Measurements from ENCODE around the gene GALM.

Gene GALM

DNA sequence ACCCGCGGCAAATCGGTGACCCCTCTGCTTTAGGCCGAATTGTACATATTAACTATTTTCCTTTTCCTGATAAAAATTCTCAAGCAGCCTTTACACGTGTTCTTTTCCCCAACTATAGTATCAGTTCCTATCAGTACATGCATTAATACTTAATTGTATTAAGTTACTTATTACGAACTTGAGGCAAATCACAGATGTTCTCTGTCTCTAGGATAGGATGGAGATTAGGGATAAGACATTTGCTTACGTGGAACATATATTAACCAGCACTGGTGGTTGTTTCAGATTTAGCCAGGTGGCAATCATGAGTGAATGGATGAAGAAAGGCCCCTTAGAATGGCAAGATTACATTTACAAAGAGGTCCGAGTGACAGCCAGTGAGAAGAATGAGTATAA is 112.8 kb downstream of the GALM start:
- no peak for DNase-seq

DNA sequence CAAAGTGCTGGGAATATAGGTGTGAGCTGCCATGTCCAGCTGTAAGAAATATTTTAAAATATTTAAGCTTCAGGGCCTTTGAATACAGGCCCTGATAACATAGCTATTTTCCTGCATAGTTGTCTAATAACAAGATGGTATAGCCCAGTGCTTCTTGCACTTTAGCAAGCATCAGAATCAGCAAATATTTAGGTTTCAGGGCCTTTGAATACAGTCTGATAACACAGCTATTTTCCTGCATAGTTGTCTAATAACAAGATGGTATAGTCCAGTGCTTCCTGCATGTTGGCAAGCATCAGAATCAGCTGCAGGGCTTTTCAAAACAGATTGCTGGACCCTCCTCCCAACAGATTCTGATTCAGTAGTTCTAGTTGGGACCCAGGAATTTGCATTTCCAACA is 117.7 kb downstream of the GALM start:
- no peak for DNase-seq

Data from inflammatory macrophage treated with lipopolysaccharide for 1 hour (primary cell).